Measurements from ENCODE around the gene GPR37L1. TPM values are rescaled to one million over a fixed set of nuclear protein-coding genes. Genes with fewer than 3 reads are reported as not detected.

The GPR37L1 gene
- total RNA-seq, 6 experiments from 2014 or later, result not detected

DNA sequence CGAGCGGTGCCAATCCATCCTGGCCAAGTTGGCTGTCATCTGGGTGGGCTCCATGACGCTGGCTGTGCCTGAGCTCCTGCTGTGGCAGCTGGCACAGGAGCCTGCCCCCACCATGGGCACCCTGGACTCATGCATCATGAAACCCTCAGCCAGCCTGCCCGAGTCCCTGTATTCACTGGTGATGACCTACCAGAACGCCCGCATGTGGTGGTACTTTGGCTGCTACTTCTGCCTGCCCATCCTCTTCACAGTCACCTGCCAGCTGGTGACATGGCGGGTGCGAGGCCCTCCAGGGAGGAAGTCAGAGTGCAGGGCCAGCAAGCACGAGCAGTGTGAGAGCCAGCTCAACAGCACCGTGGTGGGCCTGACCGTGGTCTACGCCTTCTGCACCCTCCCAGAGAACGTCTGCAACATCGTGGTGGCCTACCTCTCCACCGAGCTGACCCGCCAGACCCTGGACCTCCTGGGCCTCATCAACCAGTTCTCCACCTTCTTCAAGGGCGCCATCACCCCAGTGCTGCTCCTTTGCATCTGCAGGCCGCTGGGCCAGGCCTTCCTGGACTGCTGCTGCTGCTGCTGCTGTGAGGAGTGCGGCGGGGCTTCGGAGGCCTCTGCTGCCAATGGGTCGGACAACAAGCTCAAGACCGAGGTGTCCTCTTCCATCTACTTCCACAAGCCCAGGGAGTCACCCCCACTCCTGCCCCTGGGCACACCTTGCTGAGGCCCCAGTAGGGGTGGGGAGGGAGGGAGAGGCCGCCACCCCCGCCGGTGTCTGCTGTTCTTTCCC, 5.3 kb downstream of the GPR37L1 start:
- Mint-ChIP-seq H3K9me3 (no peaks in the 10 kb centered on the region), H3K27ac (no peak overlapping the region), H3K4me1 (ENCODE audit: low read depth) (no peaks in the 10 kb centered on the region), H3K27me3 (ENCODE audit: insufficient read depth) (peaks cover 23% of the 10 kb centered on the region), H3K36me3 (ENCODE audit: low read depth) (no peaks in the 10 kb centered on the region), H3K4me3 (no peak overlapping the region)
- TF ChIP-seq, protein P1, sequence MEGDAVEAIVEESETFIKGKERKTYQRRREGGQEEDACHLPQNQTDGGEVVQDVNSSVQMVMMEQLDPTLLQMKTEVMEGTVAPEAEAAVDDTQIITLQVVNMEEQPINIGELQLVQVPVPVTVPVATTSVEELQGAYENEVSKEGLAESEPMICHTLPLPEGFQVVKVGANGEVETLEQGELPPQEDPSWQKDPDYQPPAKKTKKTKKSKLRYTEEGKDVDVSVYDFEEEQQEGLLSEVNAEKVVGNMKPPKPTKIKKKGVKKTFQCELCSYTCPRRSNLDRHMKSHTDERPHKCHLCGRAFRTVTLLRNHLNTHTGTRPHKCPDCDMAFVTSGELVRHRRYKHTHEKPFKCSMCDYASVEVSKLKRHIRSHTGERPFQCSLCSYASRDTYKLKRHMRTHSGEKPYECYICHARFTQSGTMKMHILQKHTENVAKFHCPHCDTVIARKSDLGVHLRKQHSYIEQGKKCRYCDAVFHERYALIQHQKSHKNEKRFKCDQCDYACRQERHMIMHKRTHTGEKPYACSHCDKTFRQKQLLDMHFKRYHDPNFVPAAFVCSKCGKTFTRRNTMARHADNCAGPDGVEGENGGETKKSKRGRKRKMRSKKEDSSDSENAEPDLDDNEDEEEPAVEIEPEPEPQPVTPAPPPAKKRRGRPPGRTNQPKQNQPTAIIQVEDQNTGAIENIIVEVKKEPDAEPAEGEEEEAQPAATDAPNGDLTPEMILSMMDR (IDR thresholded peaks at IDR 0.05), result no peak
- no peak for DNase-seq

DNA sequence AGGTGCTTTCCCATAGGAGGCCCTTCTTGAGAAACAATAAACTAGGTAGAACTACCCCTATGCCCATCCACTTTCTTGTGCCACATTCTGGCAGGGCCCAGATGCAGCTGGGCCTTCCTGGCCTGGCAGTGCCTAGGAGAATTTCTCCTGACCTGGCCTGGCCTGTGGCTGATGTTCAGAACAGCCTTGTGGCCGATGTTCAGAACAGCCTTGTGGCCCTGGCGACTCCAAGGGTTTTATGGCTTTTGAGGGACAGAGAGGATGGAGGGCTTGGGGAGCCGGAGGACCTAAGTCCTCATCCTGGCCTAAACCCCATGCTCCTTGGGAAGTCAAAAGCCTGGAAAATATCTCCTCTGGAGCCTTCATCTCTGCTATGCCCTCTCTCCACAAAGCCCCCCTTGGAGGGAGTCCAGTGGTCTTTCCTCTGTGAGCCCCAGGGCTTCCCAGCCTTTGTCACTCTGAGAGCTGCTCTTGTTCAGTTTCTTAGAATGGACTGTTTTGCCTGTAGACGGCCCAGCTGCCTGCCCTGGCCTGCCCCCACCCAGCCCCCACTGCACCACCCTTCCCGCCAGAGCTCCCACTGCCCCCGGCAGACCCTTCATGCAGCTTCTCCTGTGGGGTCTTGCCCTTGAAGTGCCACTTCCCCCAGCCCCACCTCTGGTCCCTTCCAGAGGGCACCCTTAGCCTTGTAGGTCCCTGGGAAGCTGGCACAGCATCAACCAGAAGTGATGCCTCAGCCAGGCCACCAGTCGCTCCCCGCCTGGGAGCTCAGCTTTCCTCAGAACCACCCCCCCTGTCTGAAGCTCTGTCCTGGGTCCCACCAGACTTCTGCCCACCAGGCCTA, 7.0 kb downstream of the GPR37L1 start:
- Mint-ChIP-seq H3K36me3 (ENCODE audit: low read depth) (no peaks in the 10 kb centered on the region; the same call in 1 of the 2 replicates), H3K27me3 (ENCODE audit: insufficient read depth) (peaks cover 14% of the 10 kb centered on the region), H3K27ac (no peak overlapping the region), H3K4me1 (ENCODE audit: low read depth) (no peaks in the 10 kb centered on the region), H3K9me3 (no peaks in the 10 kb centered on the region), H3K4me3 (no peak overlapping the region)
- TF ChIP-seq, protein P1 (IDR thresholded peaks at IDR 0.05), result no peak
- no peak for DNase-seq

DNA sequence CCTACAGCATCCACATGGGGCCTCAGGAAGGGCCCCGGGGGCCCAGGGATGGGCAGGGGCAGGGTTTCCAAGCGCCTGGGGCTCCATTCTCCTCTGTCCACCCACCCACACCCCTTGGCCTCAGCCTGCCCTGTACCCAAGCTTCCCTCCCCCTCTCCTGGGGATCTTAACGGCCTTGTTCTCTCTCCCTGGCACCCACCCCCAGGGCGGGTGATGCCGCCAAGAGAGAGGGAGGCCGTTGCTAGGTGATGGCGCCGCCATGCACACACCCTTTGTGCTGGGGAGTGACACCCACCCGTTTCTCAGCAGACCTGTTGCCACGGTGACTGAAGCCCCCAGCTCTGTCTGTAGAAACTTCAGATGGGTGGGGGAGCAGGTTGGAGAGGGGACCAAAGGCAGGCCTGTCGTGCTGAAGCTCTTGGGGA, 7.6 kb downstream of the GPR37L1 start:
- Mint-ChIP-seq H3K9me3 (no peaks in the 10 kb centered on the region), H3K36me3 (ENCODE audit: low read depth) (no peaks in the 10 kb centered on the region; the same call in 1 of the 2 replicates), H3K27ac (no peak overlapping the region), H3K27me3 (ENCODE audit: insufficient read depth) (peaks cover 13% of the 10 kb centered on the region), H3K4me1 (ENCODE audit: low read depth) (no peaks in the 10 kb centered on the region), H3K4me3 (no peak overlapping the region)
- DNase-seq, result no peak
- TF ChIP-seq, protein P1 (IDR thresholded peaks at IDR 0.05), result no peak

DNA sequence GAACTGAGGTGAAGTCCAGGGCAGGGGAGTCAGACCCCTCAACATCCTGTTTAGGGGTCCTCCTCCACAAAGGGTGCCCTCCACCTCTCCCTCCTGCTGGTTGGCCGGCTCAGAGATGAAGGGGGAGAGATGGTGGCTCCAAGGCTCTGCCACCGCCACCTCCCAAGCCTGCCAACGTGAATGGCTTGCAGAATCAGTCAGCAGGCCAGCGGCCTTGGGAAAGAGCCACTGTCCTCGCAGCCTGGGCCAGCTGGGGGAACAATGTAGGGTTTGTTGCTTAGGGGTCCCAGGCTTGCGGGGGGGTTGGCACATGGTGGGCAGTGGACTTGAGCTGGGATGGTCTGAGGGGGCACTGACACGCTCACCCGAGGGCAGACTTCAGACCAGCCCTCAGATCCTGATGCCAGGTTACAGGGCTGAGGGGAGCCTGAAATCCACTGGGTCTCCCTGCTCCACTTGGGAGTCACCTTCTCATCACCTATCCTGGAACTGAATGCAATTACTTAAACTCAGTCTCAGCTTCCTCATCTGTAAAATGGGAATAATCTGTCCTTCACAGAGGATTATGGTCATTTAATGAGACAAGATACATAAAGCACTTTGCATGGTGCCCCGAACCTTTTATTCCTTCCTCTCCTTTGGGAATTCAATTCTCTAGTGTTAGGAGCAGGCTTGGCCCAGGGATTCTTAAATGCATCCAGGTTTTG, 8.3 kb downstream of the GPR37L1 start:
- no peak for DNase-seq
- Mint-ChIP-seq H3K4me1 (ENCODE audit: low read depth) (no peaks in the 10 kb centered on the region), H3K4me3 (no peak overlapping the region), H3K9me3 (no peaks in the 10 kb centered on the region), H3K27me3 (ENCODE audit: insufficient read depth) (peaks cover 6% of the 10 kb centered on the region), H3K27ac (no peak overlapping the region), H3K36me3 (ENCODE audit: low read depth) (no peaks in the 10 kb centered on the region; the same call in 1 of the 2 replicates)
- TF ChIP-seq, protein P1 (IDR thresholded peaks at IDR 0.05), result no peak
